ENCODE results near the gene DNAJC6. TPM values are rescaled to one million over a fixed set of nuclear protein-coding genes. Genes with fewer than 3 reads are reported as not detected.

DNAJC6 gene
- total RNA-seq, 2 donors from 2014 or later: 1.3 to 2.2 TPM

DNA sequence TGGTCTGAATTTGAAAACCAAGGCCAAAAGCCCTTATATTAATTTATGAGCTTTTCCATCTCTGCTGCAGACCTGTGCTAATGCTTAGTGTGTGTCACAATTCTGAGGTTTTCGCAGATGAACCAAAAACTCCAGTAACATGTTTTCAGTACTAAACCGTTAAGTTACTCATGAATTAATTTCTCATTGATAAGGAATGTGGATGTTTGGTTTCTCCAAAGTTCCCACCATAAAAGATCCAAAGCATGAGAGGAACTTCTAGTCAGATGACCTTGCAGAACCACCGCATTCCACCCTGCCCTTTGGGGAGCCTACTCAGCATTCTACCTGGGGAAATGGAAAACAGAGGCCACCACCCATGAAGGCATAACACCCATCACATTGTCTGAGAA lies 103.6 kb downstream of the DNAJC6 start:
- Histone ChIP-seq H3K9ac (ENCODE audit: low read depth in 2 of 2, low read length in 2 of 2) (no peak overlapping the region), H3K36me3 (no peaks in the 10 kb centered on the region), H3K27me3 (no peaks in the 10 kb centered on the region), H3K4me1 (no peaks in the 10 kb centered on the region), H3K4me3 (no peak overlapping the region), H3K27ac (no peak overlapping the region), H3K9me3 (no peaks in the 10 kb centered on the region)
- DNase-seq: no peak
- TF ChIP-seq, protein P1, sequence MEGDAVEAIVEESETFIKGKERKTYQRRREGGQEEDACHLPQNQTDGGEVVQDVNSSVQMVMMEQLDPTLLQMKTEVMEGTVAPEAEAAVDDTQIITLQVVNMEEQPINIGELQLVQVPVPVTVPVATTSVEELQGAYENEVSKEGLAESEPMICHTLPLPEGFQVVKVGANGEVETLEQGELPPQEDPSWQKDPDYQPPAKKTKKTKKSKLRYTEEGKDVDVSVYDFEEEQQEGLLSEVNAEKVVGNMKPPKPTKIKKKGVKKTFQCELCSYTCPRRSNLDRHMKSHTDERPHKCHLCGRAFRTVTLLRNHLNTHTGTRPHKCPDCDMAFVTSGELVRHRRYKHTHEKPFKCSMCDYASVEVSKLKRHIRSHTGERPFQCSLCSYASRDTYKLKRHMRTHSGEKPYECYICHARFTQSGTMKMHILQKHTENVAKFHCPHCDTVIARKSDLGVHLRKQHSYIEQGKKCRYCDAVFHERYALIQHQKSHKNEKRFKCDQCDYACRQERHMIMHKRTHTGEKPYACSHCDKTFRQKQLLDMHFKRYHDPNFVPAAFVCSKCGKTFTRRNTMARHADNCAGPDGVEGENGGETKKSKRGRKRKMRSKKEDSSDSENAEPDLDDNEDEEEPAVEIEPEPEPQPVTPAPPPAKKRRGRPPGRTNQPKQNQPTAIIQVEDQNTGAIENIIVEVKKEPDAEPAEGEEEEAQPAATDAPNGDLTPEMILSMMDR (IDR thresholded peaks at IDR 0.05): no peak
- intact Hi-C loops (cut with DNase I): no loop called here

DNA sequence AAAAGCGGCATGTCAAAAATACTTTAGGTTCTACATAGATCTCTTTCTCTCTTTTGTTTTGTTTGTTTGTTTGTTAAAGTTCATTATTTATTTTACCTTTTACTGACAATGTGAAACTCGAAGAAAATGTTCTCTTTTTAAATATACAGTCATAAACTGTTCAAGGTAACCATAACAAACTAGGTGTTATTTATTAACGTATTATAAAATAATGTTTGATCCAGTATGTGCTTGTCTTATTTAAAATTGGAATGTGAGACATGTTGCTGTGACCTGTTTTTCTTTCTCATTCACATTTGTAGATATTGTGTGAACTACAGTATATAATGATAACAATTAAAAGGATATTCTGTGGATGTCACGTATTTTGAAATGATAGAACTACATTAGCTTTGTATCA lies 105.2 kb downstream of the DNAJC6 start:
- no peaks in the 10 kb centered on the region for H3K9me3 ChIP-seq
- no peaks in the 10 kb centered on the region for H3K36me3 ChIP-seq
- no peak overlapping the region for H3K27ac ChIP-seq
- H3K9ac ChIP-seq (ENCODE audit: low read depth in 2 of 2, low read length in 2 of 2): no peak overlapping the region
- H3K4me1 ChIP-seq: no peaks in the 10 kb centered on the region
- TF ChIP-seq, protein P1 (IDR thresholded peaks at IDR 0.05): no peak
- no peaks in the 10 kb centered on the region for H3K27me3 ChIP-seq
- intact Hi-C loops (cut with DNase I): no loop called here
- no peak overlapping the region for H3K4me3 ChIP-seq
- DNase-seq: no peak

DNA sequence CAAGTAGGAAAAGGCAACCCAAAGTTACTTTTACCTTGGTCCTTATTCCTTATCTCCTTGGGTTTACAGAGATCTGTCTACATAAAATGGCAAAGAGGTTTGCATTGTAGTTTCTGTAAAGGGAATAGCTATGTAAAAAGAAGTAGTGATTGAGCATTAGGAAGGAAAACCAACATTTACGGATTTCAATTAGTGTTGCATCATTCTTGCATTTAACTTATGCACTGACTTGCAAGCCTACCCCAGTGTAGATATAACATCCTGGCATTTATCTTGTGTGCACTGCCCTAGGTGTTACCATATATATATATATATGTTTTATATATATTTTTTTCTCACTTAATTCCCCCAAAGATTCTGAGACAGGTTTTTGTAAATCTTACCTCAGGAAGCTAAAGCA lies 107.4 kb downstream of the DNAJC6 start:
- no peak overlapping the region for H3K4me3 ChIP-seq

DNA sequence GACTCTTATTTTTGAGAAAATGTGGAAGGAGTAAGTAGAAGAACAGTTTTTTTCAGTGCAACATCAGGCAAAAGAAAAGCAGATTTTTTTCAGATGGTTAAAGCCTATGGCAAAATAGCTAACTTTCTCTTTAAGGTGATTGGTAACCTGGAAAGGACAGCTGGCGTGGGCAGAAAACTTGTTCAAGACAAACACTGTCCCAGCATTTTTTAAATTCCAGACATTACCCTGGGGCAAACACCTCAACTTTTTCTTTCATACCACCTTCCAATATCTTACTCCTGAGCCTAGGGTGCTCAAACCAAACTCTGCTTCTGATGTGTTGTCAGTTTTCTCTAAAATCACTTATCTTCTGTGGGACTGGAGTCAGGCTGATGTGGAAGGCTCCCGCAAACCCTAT lies 108.4 kb downstream of the DNAJC6 start:
- no peak for DNase-seq
- Histone ChIP-seq H3K36me3 (no peaks in the 10 kb centered on the region), H3K27ac (no peak overlapping the region), H3K4me1 (peaks cover 8% of the 10 kb centered on the region), H3K4me3 (no peak overlapping the region), H3K27me3 (no peaks in the 10 kb centered on the region), H3K9ac (ENCODE audit: low read depth in 2 of 2, low read length in 2 of 2) (no peak overlapping the region), H3K9me3 (no peaks in the 10 kb centered on the region)
- TF ChIP-seq, protein P1 (IDR thresholded peaks at IDR 0.05): no peak
- intact Hi-C loops (cut with DNase I): no loop called here

More for the DNA sequence above, 107.4 kb downstream of the DNAJC6 start:
- H3K27ac ChIP-seq: no peak overlapping the region
- H3K9me3 ChIP-seq: no peaks in the 10 kb centered on the region
- no peaks in the 10 kb centered on the region for H3K27me3 ChIP-seq
- intact Hi-C loops (cut with DNase I): no loop called here
- H3K36me3 ChIP-seq: no peaks in the 10 kb centered on the region
- H3K4me1 ChIP-seq: no peaks in the 10 kb centered on the region
- DNase-seq: no peak
- no peak overlapping the region for H3K9ac ChIP-seq (ENCODE audit: low read depth in 2 of 2, low read length in 2 of 2)
- TF ChIP-seq, protein P1 (IDR thresholded peaks at IDR 0.05): no peak

DNA sequence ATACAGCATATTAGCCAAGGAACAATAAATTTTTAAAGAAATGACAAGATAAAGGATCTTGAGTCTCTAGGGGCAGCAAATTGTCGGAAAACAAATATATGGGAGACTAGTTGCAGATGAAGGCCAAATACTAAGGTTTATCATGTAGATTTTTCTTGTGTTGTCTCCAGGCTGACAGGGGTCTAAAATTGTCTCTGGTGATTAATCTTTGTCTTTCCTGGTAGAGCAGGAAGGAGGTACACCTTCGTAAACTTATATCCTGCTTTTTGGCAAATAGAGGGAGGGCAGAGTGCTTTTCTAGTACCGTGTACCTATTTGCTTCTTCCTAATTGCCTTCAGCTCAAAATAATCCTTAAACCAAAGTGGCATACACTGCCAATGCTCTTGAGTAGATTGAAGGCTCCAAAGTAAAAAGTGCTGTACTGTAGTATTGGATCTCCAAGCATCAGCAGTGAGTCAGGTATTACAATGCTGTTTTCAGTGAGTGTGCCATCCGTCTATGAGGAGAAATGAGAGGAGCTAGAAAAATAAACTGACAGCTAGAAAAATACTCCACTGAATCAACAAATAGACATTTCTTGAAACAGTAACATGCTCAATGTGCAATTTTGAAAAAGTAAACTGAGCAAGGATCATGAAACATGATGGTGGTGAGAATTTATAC lies 109.3 kb downstream of the DNAJC6 start:
- Histone ChIP-seq H3K9ac (ENCODE audit: low read depth in 2 of 2, low read length in 2 of 2) (no peak overlapping the region), H3K27ac (no peak overlapping the region), H3K27me3 (no peaks in the 10 kb centered on the region), H3K4me1 (peaks cover 10% of the 10 kb centered on the region), H3K36me3 (no peaks in the 10 kb centered on the region), H3K9me3 (no peaks in the 10 kb centered on the region), H3K4me3 (no peak overlapping the region)
- TF ChIP-seq, protein P1 (IDR thresholded peaks at IDR 0.05): no peak
- intact Hi-C loops (cut with DNase I): no loop called here
- DNase-seq: no peak

Data from colonic mucosa (tissue), 4 donors.